Stimulated activated CD4-positive, alpha-beta T cell treated with anti-CD3 and anti-CD28 coated beads, Interleukin-12 subunit alpha, Interleukin-12 subunit beta, amount 100 ng/mL, for 48 hours (primary cell): Measurements from ENCODE around the gene SERGEF.

ENCODE experiments used
- DNase-seq, 3 donors: peaks; one replicate each; pipeline ENCODE4 v3.0.0-alpha.2; 2020; ENCODE audit warnings: low read depth in 2 of 3, low spot score in 1 of 3

SERGEF gene

GRCh38 chr11:17865765-17866428 lies 146.9 kb downstream of the SERGEF start:
- DNase-seq = no peak

- DNase-seq = no peak
These were observed 148.3 kb downstream of the SERGEF start for GRCh38 chr11:17864478-17864941.

DNA sequence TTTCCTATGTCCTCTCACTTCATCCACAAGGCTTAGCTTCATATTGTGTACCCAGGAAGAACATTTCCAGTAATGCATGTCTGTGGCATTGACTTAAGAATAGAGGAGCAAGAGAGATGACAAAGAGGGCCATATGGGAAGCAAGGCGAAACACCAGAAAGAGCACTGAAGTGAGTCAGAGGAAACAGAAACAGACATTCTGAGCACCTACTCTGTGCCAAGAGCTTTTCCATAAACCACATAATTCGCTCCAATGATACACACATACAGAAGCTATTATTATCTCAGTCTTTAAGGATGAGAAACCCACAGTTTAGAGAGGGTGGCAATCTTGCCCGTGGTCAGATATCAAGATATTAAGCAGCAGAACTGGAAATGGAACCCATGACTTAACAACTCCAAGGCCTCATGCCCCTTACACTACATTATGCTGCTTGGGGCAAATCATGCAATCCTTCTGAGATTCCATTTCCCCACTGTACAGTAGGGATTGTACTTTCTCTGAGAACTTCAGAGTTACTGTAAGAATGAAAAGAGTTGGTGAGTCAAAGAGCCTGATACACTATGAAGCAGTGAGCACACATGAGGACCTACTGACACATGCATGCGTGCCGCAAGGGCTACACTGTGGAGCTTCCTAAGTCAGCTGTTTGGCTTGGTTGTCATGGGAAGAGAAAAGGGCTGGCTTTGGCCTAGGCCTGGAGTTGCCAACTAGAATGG lies 151.7 kb downstream of the SERGEF start:
- no peak for DNase-seq

DNA sequence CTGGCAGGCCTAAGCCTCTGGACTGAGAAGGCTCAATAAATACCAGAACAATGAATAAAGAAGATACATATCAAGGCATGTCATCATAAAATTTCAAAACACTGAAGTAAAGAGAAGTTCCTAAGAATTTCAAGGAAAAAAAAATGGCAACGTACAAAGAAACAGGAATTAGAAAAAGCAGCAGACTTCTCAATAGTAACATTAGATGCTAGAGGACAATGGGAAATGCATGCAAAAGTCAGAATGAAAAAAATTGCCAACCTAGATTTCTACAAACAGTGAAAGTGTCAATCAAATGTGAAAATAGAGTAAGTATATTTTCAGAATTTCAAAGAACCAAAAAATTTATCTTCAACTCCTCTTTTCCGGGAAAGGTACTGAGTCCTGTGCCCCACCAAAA lies 153.3 kb downstream of the SERGEF start:
- no peak for DNase-seq

GRCh38 chr11:17855531-17856290 lies 157.1 kb downstream of the SERGEF start:
- DNase-seq = no peak

- DNase-seq = no peak
These were observed 159.6 kb downstream of the SERGEF start for GRCh38 chr11:17853280-17853679.

GRCh38 chr11:17852246-17852645 lies 160.6 kb downstream of the SERGEF start:
- DNase-seq = no peak

- no peak for DNase-seq
These were observed 161.2 kb downstream of the SERGEF start for GRCh38 chr11:17851697-17852096.

DNA sequence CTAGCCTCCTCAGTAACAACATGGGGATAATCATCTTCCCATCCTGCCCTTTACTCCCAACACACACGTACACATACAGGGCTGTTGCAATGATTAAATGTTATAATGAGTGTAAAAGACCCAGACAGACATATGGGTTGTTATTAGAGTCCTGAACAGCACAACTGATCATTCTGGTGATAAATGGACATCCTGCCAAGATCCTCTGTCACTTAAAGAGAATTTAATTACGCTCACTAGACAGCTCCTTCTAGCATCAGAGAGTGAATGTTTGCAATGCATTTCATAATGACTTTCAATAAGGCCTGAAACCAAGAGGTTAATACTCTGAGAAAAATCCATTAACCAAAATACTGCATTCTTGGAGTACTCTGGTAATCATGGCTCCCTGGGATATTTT lies 162.5 kb downstream of the SERGEF start:
- no peak for DNase-seq

DNA sequence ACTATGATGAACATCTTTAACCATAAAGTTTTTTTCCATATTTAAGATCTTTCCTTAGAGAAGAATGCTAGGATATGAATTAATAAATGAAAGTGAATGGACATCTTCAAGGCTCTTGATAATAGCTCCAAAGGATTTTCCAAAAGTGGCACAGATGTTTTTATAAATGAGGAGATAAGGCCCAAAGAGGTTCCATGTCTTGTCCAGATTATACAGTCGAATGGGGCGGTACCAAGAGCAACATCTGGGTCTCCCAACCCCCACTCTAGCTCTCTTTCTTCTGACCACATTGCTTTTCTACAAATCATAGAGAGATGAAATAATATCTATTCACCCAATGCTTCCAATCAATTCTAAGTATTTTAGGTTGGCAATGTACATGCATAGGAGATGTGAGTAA lies 164.1 kb downstream of the SERGEF start:
- DNase-seq = no peak

GRCh38 chr11:17846852-17847453 lies 165.9 kb downstream of the SERGEF start:
- no peak for DNase-seq

DNA sequence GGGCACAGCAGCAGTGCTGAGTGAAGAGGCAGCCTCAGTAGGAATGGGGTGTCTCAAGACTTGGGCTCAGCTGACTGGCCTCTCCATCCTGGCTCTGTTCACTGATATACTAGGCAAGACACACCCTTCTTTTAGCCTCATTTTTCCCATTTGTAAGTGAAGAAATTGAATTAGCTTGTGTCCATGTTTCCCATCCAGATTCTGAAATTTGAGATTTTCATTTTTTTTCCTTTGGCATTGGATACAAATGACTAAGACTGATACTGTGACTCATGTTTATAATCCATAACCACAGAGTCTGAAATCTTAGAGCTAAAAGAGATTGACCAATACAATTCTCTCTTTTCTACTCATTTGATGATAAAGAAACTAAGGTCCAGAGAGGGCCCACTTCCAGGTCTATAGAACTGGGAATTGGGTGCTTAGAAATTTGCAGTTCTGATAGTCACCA lies 167.4 kb downstream of the SERGEF start:
- DNase-seq = no peak

DNA sequence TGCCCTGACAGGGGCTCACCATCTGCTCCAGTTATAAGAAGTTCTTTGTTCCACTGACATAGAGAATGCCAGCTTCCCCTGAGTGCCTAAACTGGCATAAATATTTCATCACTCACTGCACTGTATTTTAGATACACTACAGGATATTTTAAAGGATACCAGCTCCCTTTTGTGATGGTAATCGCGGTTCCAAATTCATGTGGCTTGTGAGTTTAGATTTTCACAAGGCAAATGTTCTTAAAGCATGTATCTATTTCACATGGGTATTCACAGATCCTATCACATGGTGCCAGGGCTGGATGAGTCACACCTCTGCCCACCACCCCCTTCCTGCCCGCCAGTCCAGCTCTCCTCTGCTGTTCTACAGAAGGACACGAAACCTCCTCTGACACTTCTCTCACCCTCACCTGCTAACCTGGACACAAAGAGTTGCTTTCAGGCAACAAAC lies 172.7 kb downstream of the SERGEF start:
- no peak for DNase-seq

DNA sequence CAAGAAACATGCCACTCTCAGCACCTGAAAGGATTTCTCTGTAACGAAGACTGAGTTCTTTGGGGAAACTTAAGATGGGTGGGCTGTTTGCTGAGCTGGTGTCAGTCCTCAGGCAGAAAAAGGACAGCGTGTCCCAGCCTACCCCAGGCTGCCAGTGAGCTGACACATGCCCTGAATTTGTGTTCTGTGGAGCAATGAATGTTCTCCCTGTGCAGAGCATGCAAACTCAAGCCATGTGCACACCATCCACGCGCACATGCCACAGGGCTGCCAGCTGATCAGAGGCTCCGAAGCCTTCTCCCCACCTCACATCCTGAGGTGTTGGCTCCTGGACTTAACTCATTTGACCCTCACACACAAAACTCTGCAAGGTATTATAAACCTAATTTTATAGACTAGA lies 173.4 kb downstream of the SERGEF start:
- no peak for DNase-seq

DNA sequence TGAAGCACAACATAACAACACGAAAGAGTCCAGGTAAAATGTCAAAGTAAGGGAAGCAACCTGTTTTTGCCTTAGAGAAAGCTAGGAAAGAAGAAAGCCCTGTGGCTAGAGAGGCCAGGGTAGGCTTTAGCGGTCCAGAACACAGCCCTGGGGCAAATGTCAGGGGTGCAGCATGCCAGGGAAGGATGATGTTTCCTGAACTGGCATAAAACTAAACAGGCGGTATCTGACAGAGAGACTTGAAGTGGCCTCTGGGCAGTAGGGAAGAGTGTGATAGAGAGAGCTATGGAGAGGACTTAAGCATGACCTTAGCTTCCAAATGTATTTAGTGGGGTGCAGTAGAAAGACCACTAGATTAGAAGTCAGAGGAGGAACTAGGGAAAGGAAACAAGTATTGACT lies 174.7 kb downstream of the SERGEF start:
- no peak for DNase-seq

GRCh38 chr11:17831883-17832282 lies 181.0 kb downstream of the SERGEF start:
- no peak for DNase-seq

DNA sequence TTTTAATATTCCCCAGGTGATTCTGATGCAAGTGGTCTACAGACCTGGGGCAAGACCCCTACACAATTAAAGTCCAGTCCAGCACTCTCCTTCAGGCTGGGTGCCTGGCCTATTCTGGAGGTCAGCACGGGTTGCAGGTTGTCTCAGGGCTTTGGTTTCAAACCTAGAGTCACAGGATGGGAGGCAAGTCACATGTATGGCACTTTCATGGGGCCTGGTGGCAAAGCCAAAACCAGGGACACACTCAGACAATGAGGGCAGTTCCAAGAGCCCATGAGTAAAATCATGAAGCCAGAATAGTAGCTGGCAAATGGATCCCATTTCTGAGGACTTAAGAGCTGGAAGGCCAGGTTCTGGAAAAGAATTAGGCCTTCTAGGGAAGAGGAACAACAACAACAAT lies 181.6 kb downstream of the SERGEF start:
- DNase-seq = no peak

GRCh38 chr11:17828311-17828751 lies 184.5 kb downstream of the SERGEF start:
- no peak for DNase-seq

DNA sequence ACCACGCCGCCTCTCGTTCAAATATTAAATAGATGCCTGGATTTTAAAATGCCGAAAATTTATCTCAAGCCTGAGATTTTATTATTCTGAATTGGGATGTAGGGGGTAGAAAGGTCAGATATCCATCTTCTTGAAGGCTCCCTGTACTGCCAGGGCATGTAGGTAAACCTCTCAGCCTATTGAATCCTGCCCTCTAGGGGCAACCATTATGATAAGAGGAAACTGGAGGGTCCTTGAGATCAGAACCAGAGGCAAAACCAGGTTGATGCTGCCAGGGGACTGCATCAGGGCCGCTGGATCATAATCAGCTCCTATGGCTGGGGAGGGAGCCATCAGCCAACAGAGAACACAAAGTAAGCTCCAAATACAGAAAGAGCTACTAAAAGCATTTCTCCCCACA lies 185.8 kb downstream of the SERGEF start:
- no peak for DNase-seq

DNA sequence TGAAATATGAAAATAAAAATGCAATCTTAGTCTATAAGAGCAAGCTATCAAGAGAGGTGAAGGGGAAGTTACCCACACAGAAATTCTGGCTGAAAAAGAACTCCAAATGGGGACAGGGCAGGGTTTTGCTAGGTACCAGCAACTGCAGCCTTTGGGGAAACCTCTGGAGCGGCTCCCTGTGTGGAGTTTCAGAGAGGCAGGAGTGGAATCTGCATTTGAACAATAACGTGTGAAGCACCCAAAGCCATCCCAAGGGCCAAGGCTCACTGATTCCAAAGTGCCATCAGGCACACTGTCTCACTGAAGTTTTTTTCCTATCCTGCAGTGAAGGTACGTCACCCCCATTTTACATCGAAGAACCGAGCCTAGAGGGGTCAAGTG lies 190.5 kb downstream of the SERGEF start:
- DNase-seq = no peak

DNA sequence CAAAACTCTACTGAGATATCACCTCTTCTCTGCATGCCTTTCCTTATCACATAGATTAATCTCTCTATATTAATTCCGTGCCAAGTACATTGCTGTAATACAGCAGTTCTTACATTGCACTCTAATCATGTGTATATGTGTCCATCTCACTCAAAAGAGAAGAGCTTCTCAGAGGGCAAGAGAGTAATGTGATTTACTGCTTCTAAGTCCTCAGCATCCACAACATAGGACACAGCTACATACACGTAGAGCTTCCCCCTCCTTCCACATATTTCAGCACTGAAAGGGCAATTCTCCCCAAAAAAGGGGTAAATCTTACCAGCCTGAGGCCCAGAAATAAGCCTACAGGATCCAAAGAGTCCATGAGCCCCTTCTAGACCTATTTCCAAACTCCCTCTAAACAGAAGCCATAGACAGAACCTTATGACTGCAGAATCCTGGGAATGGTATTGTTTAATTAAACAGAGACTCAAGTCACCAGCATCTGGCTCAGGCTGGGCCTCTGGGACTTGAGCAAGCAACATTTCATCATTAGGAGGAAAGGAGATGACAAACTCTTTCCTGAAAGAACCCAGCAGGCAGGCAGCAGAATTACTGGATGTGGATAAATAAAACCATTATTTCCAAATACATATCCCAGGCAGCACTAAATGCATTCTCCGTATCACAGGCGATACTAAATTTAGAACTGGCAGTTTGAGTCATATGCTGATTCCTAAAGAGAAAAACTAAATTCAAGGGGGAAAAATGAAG lies 191.0 kb downstream of the SERGEF start:
- no peak for DNase-seq
